Ovary (tissue), 9 donors: ENCODE data around the gene RUNX1. TPM values are rescaled to one million over a fixed set of nuclear protein-coding genes. Genes with fewer than 3 reads are reported as not detected.

Experiments
- DNase-seq, 5 donors: peaks; one replicate each; pipeline ENCODE4 v3.0.0-alpha.2; 2019 to 2020
- H3K27ac ChIP-seq, 2 donors: fragments of 200-600 bp; one replicate each; pipeline versions ENCODE4 v1.5.1 to v1.8.0; 2019 to 2022
- H3K27me3 ChIP-seq: fragments of 200-600 bp; one replicate; pipeline ENCODE4 v1.8.0; 2022
- H3K36me3 ChIP-seq: fragments of 200-600 bp; sonication (generic); one replicate; pipeline ENCODE4 v1.5.1; 2019
- H3K4me1 ChIP-seq: one replicate; pipeline ENCODE4 v1.8.1; 2013; ENCODE audit warnings: mild to moderate bottlenecking, moderate library complexity; ENCODE audit not compliant: insufficient read depth
- H3K4me3 ChIP-seq: fragments of 200-600 bp; sonication (generic); one replicate; pipeline ENCODE4 v1.5.1; 2017
- H3K9me3 ChIP-seq, 2 donors: fragments of 200-600 bp in 1 of 2; sonication (generic) in 1 of 2; one replicate each; pipeline versions ENCODE4 v1.5.1 to v1.8.1; 2013 to 2019; ENCODE audit warnings: mild to moderate bottlenecking in 1 of 2, moderate library complexity in 1 of 2
- EP300 ChIP-seq: sonication (generic); formaldehyde crosslinking; IDR thresholded peaks from one replicate; pipeline ENCODE4 v1.6.1; 2017; ENCODE audit warnings: antibody characterized with exemption
- POLR2A ChIP-seq: fragments of 450-650 bp; IDR thresholded peaks from one replicate; pipeline ENCODE4 v1.6.1; 2017; ENCODE audit warnings: antibody characterized with exemption, mild to moderate bottlenecking, moderate library complexity
- WGBS, 3 donors: extraction: QIAGEN DNeasy Blood & Tissue Kit in 1 of 3; methylation state at CpG; one replicate each; pipeline versions ENCODE4 v1.1.5 to v1.1.7; 2013 to 2017; 5-methylcytosine and 5-hydroxymethylcytosine counted together
- intact Hi-C, 4 donors: fragments of 100-400 bp; cut with DNase I; formaldehyde crosslinking; loops; one replicate each; pipeline versions ENCODE4 v1.11.0 to v1.15.1; 2022 to 2023
- polyA plus RNA-seq, 2 donors: library from polyadenylated mRNA; stranded (reverse); fragments of 200-250 nt in 1 of 2; fragments of 350-450 nt in 1 of 2; fragmentation: Illumina TruSeq in 1 of 2; extraction: RNeasy Lipid Tissue Mini Kit (QIAGEN cat#74804) in 1 of 2; gene quantifications; one replicate each; pipeline ENCODE4 v1.2.3, GENCODE V29; 2013 to 2014
- total RNA-seq, 7 donors: library from RNA; depleted of rRNA in 2 of 7; stranded (reverse); fragments of >200 nt in 2 of 7; fragmentation: NEBNext Ultra II Directional in 3 of 7; extraction: Animal tissue kit (Norgen Biotek cat#: 25700) in 3 of 7; gene quantifications; one replicate each; pipeline versions ENCODE4 v1.1.0 to v1.2.4, GENCODE V29; 2016 to 2023
- TF ChIP-seq, protein P1 (sequence below), 3 donors: fragments of 450-650 bp in 2 of 3; fragments of 200-600 bp in 1 of 3; IDR thresholded peaks; one replicate each; pipeline versions ENCODE4 v1.5.1 to v1.8.0; 2016 to 2022; ENCODE audit warnings: antibody characterized with exemption in 3 of 3, mild to moderate bottlenecking in 1 of 3
- donor health status: DM: no; HTN: no; CAD: no; lungs with moderate emphysema.
- donor health status: DM: no; HTN: no; CAD: no.
- donor health status: Bipolar disorder and iron deficiency.
- donor health status: DM: yes; HTN: yes; CAD: no.
- donor health status: DM: no; HTN: no; CAD: no.
- donor health status: DM: yes; HTN: yes; CAD: no.

Gene RUNX1
- total and polyA plus RNA-seq, 9 donors, result 6.0 to 27.4 (median 17.8) TPM

DNA sequence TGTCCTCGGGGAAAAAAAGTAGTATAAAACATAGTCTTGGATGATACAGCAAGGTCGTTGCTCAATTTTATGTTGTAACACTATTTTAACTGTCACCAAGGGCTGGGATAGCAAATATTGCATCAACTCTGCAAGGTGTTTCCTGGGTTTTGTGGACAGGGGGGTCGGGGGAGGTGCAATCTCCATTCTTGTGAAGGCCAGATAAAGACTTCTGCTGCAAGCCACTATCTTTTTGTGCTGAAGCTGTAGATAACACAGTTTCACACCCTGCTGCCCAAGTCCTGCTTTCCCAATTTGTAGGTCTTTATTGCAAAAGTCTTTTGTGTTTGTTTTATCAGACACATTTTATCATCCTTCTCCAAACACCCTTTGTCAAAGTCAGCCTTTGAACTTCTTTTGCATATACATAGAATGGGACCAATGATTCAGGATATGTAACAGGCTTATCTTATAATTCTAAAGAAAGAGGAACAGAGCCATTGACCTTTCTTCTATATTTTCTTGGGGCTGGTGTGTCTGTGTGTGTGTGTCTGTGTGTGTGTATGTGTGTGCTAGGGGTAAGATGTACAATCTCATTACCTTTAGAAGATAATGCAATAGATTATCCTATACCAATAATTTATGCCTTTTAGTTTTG is 140.6 kb downstream of the RUNX1 start:
- Histone ChIP-seq H3K9me3 (no peaks in the 10 kb centered on the region), H3K27ac (no peak overlapping the region), H3K4me1 (no peaks in the 10 kb centered on the region), H3K36me3 (no peaks in the 10 kb centered on the region), H3K27me3 (no peaks in the 10 kb centered on the region), H3K4me3 (no peak overlapping the region)
- intact Hi-C loops, result no loop called here
- WGBS, 3 donors, result 24 to 32% (median 28%) methylated on average over 3 of the region's 3 CpGs
- TF ChIP-seq POLR2A (no peak), EP300 (no peak)
- TF ChIP-seq, protein P1, sequence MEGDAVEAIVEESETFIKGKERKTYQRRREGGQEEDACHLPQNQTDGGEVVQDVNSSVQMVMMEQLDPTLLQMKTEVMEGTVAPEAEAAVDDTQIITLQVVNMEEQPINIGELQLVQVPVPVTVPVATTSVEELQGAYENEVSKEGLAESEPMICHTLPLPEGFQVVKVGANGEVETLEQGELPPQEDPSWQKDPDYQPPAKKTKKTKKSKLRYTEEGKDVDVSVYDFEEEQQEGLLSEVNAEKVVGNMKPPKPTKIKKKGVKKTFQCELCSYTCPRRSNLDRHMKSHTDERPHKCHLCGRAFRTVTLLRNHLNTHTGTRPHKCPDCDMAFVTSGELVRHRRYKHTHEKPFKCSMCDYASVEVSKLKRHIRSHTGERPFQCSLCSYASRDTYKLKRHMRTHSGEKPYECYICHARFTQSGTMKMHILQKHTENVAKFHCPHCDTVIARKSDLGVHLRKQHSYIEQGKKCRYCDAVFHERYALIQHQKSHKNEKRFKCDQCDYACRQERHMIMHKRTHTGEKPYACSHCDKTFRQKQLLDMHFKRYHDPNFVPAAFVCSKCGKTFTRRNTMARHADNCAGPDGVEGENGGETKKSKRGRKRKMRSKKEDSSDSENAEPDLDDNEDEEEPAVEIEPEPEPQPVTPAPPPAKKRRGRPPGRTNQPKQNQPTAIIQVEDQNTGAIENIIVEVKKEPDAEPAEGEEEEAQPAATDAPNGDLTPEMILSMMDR (IDR thresholded peaks at IDR 0.05), result no peak
- DNase-seq, result no peak

DNA sequence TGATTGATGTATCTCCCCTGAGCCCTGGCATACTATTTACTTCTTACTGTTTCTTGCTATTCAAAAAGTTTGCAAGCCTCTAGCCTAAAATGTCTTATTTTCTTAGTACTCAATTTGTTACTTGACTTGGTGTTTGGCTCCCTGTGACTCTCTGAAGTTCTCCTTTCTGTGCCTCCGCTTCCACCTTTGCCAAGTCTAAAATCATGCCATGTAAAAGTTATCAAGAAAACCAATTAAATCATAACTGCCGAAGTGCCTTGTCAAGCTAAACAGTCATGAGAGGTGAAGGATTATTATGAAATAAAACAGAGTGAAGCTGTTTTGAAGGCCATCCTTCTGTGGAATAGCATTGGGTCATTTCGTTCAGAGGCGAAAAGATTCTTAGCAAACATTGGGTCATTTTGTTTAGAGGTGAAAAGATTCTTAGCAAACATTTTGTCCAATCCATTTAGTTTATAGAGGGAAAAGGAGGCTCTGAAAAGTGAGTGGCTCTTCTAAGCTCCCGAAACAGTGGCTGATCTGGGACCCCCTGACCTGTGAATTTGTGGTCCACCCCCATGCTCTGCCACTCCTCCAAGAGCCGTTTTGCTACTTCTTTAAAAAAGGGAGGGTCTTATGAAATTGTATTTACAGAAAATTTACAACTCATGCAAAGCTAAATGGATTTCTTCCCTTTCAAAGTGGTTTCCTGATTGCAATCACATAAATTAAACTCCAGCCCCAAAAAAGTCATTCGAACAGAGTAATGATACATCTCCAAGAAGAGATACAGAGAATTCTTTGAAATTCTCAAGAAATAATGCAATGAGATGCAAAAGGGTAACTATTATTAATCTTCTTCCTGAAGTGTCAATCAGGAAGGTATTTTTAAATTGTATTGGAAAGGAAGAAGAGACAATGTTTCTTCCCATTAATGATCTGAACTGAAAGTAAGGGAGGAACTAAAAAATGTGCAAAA is 141.4 kb downstream of the RUNX1 start:
- DNase-seq, result no peak
- TF ChIP-seq, protein P1 (IDR thresholded peaks at IDR 0.05), result no peak
- TF ChIP-seq EP300 (no peak), POLR2A (no peak)
- WGBS, 3 donors, result 58 to 75% (median 67%) methylated on average over 7 of the region's 7 CpGs
- Histone ChIP-seq H3K27ac (no peak overlapping the region), H3K4me3 (no peak overlapping the region), H3K36me3 (no peaks in the 10 kb centered on the region), H3K4me1 (no peaks in the 10 kb centered on the region), H3K9me3 (no peaks in the 10 kb centered on the region), H3K27me3 (no peaks in the 10 kb centered on the region)
- intact Hi-C loops, result no loop called here

DNA sequence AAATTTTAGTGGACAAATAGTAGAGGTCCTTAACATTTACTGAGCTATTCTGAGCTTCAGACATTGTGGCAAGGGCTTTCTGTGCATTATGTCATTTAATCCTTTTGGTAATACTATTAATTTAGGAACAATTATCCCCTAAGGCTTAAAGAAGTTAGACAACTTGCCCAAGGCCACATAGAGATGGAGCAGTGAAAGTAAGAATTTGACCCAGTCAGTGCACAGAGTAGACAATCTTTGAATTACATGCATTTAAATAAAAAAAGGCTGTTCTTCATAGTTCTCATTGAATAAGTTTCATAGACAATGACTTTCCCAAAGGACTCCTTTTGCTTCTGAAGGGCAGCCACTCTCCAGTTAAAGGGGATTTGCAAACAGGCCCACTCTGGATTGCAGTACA is 142.7 kb downstream of the RUNX1 start:
- H3K27me3 ChIP-seq, result no peaks in the 10 kb centered on the region
- H3K27ac ChIP-seq, result no peak overlapping the region
- DNase-seq, result no peak
- no peaks in the 10 kb centered on the region for H3K4me1 ChIP-seq
- H3K36me3 ChIP-seq, result no peaks in the 10 kb centered on the region
- no peak for TF ChIP-seq POLR2A
- TF ChIP-seq, protein P1 (IDR thresholded peaks at IDR 0.05), result no peak
- TF ChIP-seq EP300, result no peak
- intact Hi-C loops, result no loop called here
- no peaks in the 10 kb centered on the region for H3K9me3 ChIP-seq
- no peak overlapping the region for H3K4me3 ChIP-seq

DNA sequence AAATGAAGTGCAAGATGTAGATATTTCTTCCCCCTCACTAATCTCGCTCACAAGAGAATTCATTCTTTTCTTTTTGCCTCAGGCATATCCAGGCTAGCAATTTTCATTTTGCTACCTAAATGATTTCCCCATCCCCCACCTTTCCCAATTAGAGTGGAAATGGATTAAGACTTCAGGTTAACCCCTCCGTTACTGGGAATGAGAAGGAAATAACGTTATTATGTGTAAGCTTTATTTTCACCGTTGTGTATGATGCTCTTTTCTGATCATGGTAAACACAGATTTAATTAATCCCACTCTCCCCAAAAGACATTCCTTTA is 143.9 kb downstream of the RUNX1 start:
- WGBS, 3 donors, result 89 to 92% (median 89%) methylated on average over 4 of the region's 4 CpGs
- H3K4me3 ChIP-seq, result no peak overlapping the region
- no peak overlapping the region for H3K27ac ChIP-seq
- H3K4me1 ChIP-seq, result no peaks in the 10 kb centered on the region
- H3K27me3 ChIP-seq, result no peaks in the 10 kb centered on the region
- TF ChIP-seq EP300 (no peak), POLR2A (no peak)
- TF ChIP-seq, protein P1 (IDR thresholded peaks at IDR 0.05), result no peak
- H3K36me3 ChIP-seq, result no peaks in the 10 kb centered on the region
- no peak for DNase-seq
- H3K9me3 ChIP-seq, result no peaks in the 10 kb centered on the region
- intact Hi-C loops, result no loop called here
